ENCODE data around the gene VPS41. TPM values are rescaled to one million over a fixed set of nuclear protein-coding genes. Genes with fewer than 3 reads are reported as not detected.
A peak's percentile ranks its signal among the peaks of the same experiment; 100 is the strongest.

The VPS41 gene
- total RNA-seq, 3 donors from 2014 or later = 46.2 to 49.2 (median 47.1) TPM

DNA sequence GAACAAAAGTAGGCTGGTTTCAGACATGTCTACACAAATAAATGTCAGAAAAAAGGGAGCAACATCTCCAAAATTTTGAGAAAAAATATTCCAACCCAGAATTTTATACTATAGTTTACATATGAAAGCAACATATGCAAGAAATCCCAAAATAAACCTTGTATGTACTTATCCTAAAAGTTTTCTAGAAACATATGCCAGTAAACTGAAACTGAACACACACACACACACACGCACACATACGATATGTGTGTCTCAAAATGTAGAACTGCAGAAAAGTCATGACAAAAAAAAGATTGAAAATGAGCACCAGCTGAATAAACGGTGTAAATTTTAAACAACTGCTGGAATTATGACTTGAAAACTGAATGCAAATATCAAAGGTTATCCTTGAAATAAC is 81.0 kb downstream of the VPS41 start:
- Mint-ChIP-seq H3K36me3 (ENCODE audit: insufficient read depth) (peaks cover 22% of the 10 kb centered on the region), H3K27me3 (ENCODE audit: low read depth) (no peaks in the 10 kb centered on the region), H3K4me1 (ENCODE audit: low read depth) (no peaks in the 10 kb centered on the region), H3K4me3 (no peak overlapping the region), H3K9me3 (peaks cover 3% of the 10 kb centered on the region)
- ATAC-seq (no peak), DNase-seq (no peak)

- H3K4me1 Mint-ChIP-seq (ENCODE audit: low read depth) = no peaks in the 10 kb centered on the region
- ATAC-seq = no peak
- no peak for DNase-seq
- no peaks in the 10 kb centered on the region for H3K27me3 Mint-ChIP-seq (ENCODE audit: low read depth)
- H3K36me3 Mint-ChIP-seq (ENCODE audit: insufficient read depth) = peaks cover 24% of the 10 kb centered on the region
- H3K4me3 Mint-ChIP-seq = no peak overlapping the region
- peaks cover 3% of the 10 kb centered on the region for H3K9me3 Mint-ChIP-seq
Measured at GRCh38 chr7:38825721-38826440, 83.1 kb downstream of the VPS41 start.

DNA sequence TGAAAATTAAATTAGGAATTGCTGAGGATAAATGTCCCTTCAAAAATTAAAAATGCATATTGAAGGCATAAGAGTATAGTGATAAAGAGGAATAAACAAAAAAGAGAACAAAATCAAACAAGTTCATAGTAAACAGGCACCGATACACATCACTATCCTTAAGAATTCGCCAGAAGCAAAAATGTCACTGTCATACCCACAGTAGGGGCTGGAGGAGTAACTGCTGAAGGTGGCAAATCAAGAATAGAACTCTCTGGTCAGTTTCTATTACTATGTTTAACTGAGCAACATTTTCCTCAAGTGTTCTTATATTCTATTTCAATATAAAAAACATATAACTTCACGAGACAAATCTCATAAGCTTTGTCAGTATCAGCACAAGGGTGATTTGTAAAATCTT is 84.0 kb downstream of the VPS41 start:
- H3K27me3 Mint-ChIP-seq (ENCODE audit: low read depth) = no peaks in the 10 kb centered on the region
- H3K4me1 Mint-ChIP-seq (ENCODE audit: low read depth) = no peaks in the 10 kb centered on the region
- H3K4me3 Mint-ChIP-seq = no peak overlapping the region
- peaks cover 3% of the 10 kb centered on the region for H3K9me3 Mint-ChIP-seq
- H3K36me3 Mint-ChIP-seq (ENCODE audit: insufficient read depth) = peaks cover 19% of the 10 kb centered on the region
- ATAC-seq (no peak), DNase-seq (no peak)

GRCh38 chr7:38822549-38822948 is 86.4 kb downstream of the VPS41 start:
- H3K9me3 Mint-ChIP-seq = peaks cover 3% of the 10 kb centered on the region
- peaks cover 24% of the 10 kb centered on the region for H3K36me3 Mint-ChIP-seq (ENCODE audit: insufficient read depth)
- no peak overlapping the region for H3K4me3 Mint-ChIP-seq
- ATAC-seq = no peak
- no peaks in the 10 kb centered on the region for H3K4me1 Mint-ChIP-seq (ENCODE audit: low read depth)
- no peak for DNase-seq
- H3K27me3 Mint-ChIP-seq (ENCODE audit: low read depth) = no peaks in the 10 kb centered on the region

GRCh38 chr7:38820571-38820970 is 88.4 kb downstream of the VPS41 start:
- no peak for ATAC-seq
- H3K27me3 Mint-ChIP-seq (ENCODE audit: low read depth) = no peaks in the 10 kb centered on the region
- peaks cover 3% of the 10 kb centered on the region for H3K9me3 Mint-ChIP-seq
- no peak overlapping the region for H3K4me3 Mint-ChIP-seq
- peaks cover 34% of the 10 kb centered on the region for H3K36me3 Mint-ChIP-seq (ENCODE audit: insufficient read depth)
- no peak for DNase-seq
- H3K4me1 Mint-ChIP-seq (ENCODE audit: low read depth) = no peaks in the 10 kb centered on the region

GRCh38 chr7:38819463-38819862 is 89.5 kb downstream of the VPS41 start:
- Mint-ChIP-seq H3K4me3 (no peak overlapping the region), H3K36me3 (ENCODE audit: insufficient read depth) (peaks cover 35% of the 10 kb centered on the region)

DNA sequence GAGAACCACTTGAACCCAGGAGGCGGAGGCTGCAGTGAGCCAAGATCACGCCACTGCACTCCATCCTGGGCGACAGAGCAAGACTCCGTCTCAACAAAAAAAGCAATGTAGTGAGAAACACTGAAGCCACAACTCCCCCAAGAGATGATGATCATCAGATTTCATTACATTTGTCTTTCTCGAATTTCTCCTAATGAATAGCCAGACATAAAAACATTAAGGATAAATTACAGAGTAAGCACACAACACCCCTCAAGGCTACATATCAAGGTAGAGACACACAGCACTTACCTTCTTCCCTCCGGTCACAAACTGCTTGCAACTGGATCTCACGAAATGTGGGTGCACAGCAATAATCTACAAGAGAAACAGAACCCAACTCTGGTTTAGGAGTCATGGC is 91.5 kb downstream of the VPS41 start:
- no peak for ATAC-seq
- no peak overlapping the region for H3K4me3 Mint-ChIP-seq

More at GRCh38 chr7:38819463-38819862, 89.5 kb downstream of the VPS41 start:
- DNase-seq (no peak), ATAC-seq (no peak)
- no peaks in the 10 kb centered on the region for H3K27me3 Mint-ChIP-seq (ENCODE audit: low read depth)
- H3K4me1 Mint-ChIP-seq (ENCODE audit: low read depth) = no peaks in the 10 kb centered on the region
- no peaks in the 10 kb centered on the region for H3K9me3 Mint-ChIP-seq

GRCh38 chr7:38813768-38814167 is 95.2 kb downstream of the VPS41 start:
- Mint-ChIP-seq H3K36me3 (ENCODE audit: insufficient read depth) (peaks cover 34% of the 10 kb centered on the region), H3K4me3 (no peak overlapping the region), H3K27me3 (ENCODE audit: low read depth) (no peaks in the 10 kb centered on the region), H3K9me3 (no peaks in the 10 kb centered on the region), H3K4me1 (ENCODE audit: low read depth) (no peaks in the 10 kb centered on the region)
- ATAC-seq (no peak), DNase-seq (no peak)

More for the DNA sequence above, 91.5 kb downstream of the VPS41 start:
- Mint-ChIP-seq H3K4me1 (ENCODE audit: low read depth) (no peaks in the 10 kb centered on the region), H3K27me3 (ENCODE audit: low read depth) (no peaks in the 10 kb centered on the region), H3K9me3 (no peaks in the 10 kb centered on the region), H3K36me3 (ENCODE audit: insufficient read depth) (peaks cover 32% of the 10 kb centered on the region)
- no peak for DNase-seq

- ATAC-seq = no peak
- H3K36me3 Mint-ChIP-seq (ENCODE audit: insufficient read depth) = peaks cover 4% of the 10 kb centered on the region
- no peaks in the 10 kb centered on the region for H3K4me1 Mint-ChIP-seq (ENCODE audit: low read depth)
Measured at GRCh38 chr7:38806912-38807311, 102.1 kb downstream of the VPS41 start.

DNA sequence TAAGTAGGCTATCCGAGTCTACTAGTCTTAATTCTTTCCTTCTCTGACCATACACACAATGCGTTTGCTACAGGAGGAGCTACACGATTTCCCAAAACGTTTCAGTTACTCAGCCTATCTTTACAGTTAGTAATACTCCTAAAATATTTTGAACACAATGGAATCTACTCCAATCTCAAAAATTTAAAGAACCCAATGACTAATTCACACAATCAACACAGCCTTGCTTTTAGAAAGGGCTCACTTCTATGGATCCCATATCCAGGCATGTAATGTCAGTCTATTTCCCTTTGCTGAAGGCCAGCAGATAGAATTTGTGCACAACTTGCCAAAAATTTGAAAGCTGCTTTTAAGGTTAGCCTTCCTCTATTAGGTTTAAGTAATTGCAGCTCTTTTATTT is 107.2 kb downstream of the VPS41 start:
- Mint-ChIP-seq H3K27me3 (ENCODE audit: low read depth) (no peaks in the 10 kb centered on the region), H3K4me1 (ENCODE audit: low read depth) (no peaks in the 10 kb centered on the region), H3K4me3 (no peak overlapping the region), H3K9me3 (no peaks in the 10 kb centered on the region), H3K36me3 (ENCODE audit: insufficient read depth) (peaks cover 6% of the 10 kb centered on the region)
- ATAC-seq (no peak), DNase-seq (no peak)

More at GRCh38 chr7:38806912-38807311, 102.1 kb downstream of the VPS41 start:
- Mint-ChIP-seq H3K27me3 (ENCODE audit: low read depth) (no peaks in the 10 kb centered on the region), H3K9me3 (no peaks in the 10 kb centered on the region), H3K4me3 (no peak overlapping the region)
- no peak for DNase-seq

GRCh38 chr7:38798552-38799267 is 110.3 kb downstream of the VPS41 start:
- no peak for ATAC-seq
- Mint-ChIP-seq H3K9me3 (no peaks in the 10 kb centered on the region), H3K4me1 (ENCODE audit: low read depth) (no peaks in the 10 kb centered on the region), H3K27me3 (ENCODE audit: low read depth) (no peaks in the 10 kb centered on the region), H3K4me3 (no peak overlapping the region), H3K36me3 (ENCODE audit: insufficient read depth) (peaks cover 20% of the 10 kb centered on the region)
- DNase-seq = no peak

DNA sequence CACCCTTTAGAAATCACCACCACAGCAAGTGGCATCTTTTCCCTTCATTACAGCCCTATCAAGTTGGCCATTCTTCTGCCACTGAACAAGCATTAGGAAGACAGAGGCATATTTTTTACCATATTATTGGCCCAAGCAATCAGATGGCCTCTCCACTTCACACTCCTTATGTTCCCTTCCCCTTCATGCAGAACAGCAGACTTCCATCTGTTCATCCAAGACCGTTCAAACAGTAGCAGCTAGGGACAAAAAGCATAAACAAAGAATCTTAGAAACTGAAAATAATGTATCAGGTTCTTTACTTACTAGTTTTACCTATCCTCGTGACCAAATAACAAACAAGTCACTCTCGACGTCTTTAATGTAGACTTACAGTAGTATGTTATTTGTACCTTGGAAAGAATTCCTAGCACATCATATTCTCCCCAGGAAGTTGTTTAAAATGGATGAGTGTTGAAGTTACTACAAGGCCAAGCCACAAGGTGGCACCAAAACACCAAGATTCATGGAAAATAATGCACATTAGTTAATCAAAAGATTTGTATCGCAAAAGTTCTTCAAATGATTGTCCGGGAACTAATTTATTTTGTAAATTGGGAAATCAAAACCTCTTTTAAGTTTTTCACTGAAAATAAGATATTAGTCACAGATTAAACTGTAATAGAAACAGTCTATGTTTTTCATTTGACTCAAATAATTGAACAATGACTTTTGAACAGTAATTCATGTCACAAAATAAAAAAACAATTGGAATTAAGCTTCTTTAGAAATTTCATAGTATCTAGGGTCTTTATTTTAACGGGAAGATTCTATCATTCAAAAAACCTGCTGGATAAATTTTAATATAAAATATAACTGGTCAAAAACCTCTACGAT is 112.1 kb downstream of the VPS41 start:
- H3K4me1 Mint-ChIP-seq (ENCODE audit: low read depth) = no peaks in the 10 kb centered on the region
- no peaks in the 10 kb centered on the region for H3K27me3 Mint-ChIP-seq (ENCODE audit: low read depth)
- DNase-seq = peak; percentile 42

GRCh38 chr7:38795593-38795992 is 113.4 kb downstream of the VPS41 start:
- H3K36me3 Mint-ChIP-seq (ENCODE audit: insufficient read depth) = peaks cover 35% of the 10 kb centered on the region
- DNase-seq (no peak), ATAC-seq (no peak)
- H3K9me3 Mint-ChIP-seq = no peaks in the 10 kb centered on the region
- no peak overlapping the region for H3K4me3 Mint-ChIP-seq
- H3K27me3 Mint-ChIP-seq (ENCODE audit: low read depth) = no peaks in the 10 kb centered on the region
- no peaks in the 10 kb centered on the region for H3K4me1 Mint-ChIP-seq (ENCODE audit: low read depth)

More for the DNA sequence above, 112.1 kb downstream of the VPS41 start:
- ATAC-seq = no peak
- Mint-ChIP-seq H3K36me3 (ENCODE audit: insufficient read depth) (peaks cover 28% of the 10 kb centered on the region), H3K4me3 (no peak overlapping the region), H3K9me3 (no peaks in the 10 kb centered on the region)

DNA sequence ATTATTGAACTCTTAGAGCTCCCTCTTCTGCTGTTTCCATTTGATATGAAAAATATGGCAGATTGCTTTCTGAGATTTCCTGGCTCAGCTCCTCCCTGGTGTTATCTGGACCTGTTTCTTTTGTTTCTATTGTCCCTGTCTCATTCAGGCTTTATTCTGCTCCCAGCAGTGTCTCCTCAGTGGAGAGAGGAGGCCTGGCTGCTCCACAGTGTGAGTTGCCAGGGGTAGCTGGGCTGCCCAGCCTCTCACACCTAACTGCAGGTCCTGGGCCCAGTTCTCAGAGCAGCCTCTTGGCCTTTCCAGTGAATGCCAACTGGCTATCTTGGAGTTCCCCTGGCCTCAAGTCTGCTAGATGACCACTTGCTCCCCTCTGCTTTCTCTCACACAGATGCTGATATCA is 127.0 kb downstream of the VPS41 start:
- no peak for DNase-seq
- Mint-ChIP-seq H3K9me3 (no peaks in the 10 kb centered on the region), H3K36me3 (ENCODE audit: insufficient read depth) (peaks cover 26% of the 10 kb centered on the region), H3K4me3 (no peak overlapping the region), H3K4me1 (ENCODE audit: low read depth) (no peaks in the 10 kb centered on the region), H3K27me3 (ENCODE audit: low read depth) (no peaks in the 10 kb centered on the region)
- no peak for ATAC-seq
